ENCODE measurements around the gene WDR27.

The WDR27 gene

DNA sequence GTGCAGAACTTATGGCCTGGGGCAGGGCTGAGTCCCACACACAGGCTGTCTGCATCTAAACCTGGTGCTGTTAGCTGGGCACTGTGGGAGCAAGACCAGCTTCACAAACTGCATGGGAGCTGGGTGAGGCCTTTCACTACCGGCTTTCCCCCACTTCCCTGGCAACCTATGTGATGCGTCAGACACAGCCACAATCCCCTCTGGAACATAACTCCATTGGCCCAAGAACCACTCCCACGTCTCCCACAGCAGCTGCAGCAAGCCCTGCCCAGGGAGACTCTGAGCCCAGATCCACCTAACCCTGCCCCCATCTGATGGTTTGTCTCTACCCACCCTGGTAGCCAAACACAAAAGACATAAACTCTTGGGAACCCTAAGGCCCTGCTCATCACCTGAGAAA lies 9.3 kb downstream of the WDR27 start:
- no peak overlapping the region for H3K18ac ChIP-seq (ENCODE audit: low read depth in 1 of 2, low read length in 2 of 2)
- no peak overlapping the region for H3K9ac ChIP-seq (ENCODE audit: low read length)
- H2BK120ac ChIP-seq (ENCODE audit: low read depth, low read length), result no peak overlapping the region
- H3K4ac ChIP-seq (ENCODE audit: low read depth in 1 of 2, low read length in 2 of 2), result no peak overlapping the region
- no peak overlapping the region for H2BK12ac ChIP-seq (ENCODE audit: low read length in 2 of 2)
- H2BK15ac ChIP-seq (ENCODE audit: low read depth, poor library complexity, severe bottlenecking), result no peak overlapping the region
- H3K14ac ChIP-seq (ENCODE audit: low read length in 2 of 2), result no peak overlapping the region
- no peak overlapping the region for H2BK5ac ChIP-seq (ENCODE audit: low read depth, low read length, poor library complexity, severe bottlenecking)
- H3K79me1 ChIP-seq (replicated peaks; ENCODE audit: low read length, poor library complexity, severe bottlenecking), result peaks cover 40% of the 10 kb centered on the region
- no peaks in the 10 kb centered on the region for H3K27me3 ChIP-seq (ENCODE audit: control insufficient read depth in 1 of 2, insufficient read depth in 1 of 2, low read length in 2 of 2)
- no peak overlapping the region for H3K27ac ChIP-seq (ENCODE audit: low read length, poor library complexity, severe bottlenecking)
- H2AFZ ChIP-seq (ENCODE audit: low read depth, low read length), result no peak overlapping the region
- H4K91ac ChIP-seq (ENCODE audit: low read length), result no peak overlapping the region
- H2AK5ac ChIP-seq (ENCODE audit: low read length, severe bottlenecking), result no peak overlapping the region
- H3K23ac ChIP-seq (ENCODE audit: low read length in 2 of 2), result no peak overlapping the region
- DNase-seq, result no peak
- H3K4me1 ChIP-seq (ENCODE audit: control insufficient read depth, insufficient read depth, low read depth, low read length), result no peaks in the 10 kb centered on the region
- peak overlapping the region in 1 of 2 experiments; percentile 12 for H3K4me3 ChIP-seq (ENCODE audit: insufficient read depth in 1 of 2, low read depth in 1 of 2, low read length in 2 of 2)
- no peak overlapping the region for H4K8ac ChIP-seq (ENCODE audit: low read length)
- H3K4me2 ChIP-seq (ENCODE audit: low read length, poor library complexity, severe bottlenecking), result no peak overlapping the region
- 94% methylated on average over 3 of the region's 3 CpGs for WGBS
- H3K9me3 ChIP-seq (ENCODE audit: control insufficient read depth, low read length), result peaks cover 3% of the 10 kb centered on the region
- peaks cover 10 to 32% of the 10 kb centered on the region in 2 experiments for H3K36me3 ChIP-seq (ENCODE audit: control insufficient read depth in 1 of 2, insufficient read depth in 2 of 2, low read depth in 1 of 2, low read length in 2 of 2)

DNA sequence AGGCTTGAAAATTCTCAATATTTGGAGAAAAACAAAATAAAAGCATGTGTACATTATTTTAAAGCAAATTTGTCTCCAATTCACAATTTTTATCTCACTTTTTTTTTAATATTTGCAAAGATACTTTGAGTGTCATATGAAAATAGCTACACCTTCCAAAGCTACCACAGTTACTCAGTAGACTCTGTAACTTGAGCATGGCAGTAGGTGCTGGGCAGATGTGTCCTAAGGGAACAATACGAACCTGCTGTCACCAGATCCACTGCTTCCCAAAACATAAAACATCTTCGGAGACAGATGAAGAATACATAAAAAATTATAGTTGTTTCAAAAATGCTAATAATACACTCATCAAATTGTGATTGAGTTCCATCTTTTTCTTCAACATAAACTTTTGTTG lies 10.6 kb downstream of the WDR27 start:
- no peak overlapping the region for H2AK5ac ChIP-seq (ENCODE audit: low read length, severe bottlenecking)
- H3K79me1 ChIP-seq (replicated peaks; ENCODE audit: low read length, poor library complexity, severe bottlenecking), result peaks cover 34% of the 10 kb centered on the region
- H3K9ac ChIP-seq (ENCODE audit: low read length), result no peak overlapping the region
- WGBS, result 100% methylated on average over 1 of the region's 2 CpGs
- H3K27me3 ChIP-seq (ENCODE audit: control insufficient read depth in 1 of 2, insufficient read depth in 1 of 2, low read length in 2 of 2), result no peaks in the 10 kb centered on the region
- H3K4ac ChIP-seq (ENCODE audit: low read depth in 1 of 2, low read length in 2 of 2), result no peak overlapping the region
- H2AFZ ChIP-seq (ENCODE audit: low read depth, low read length), result no peak overlapping the region
- H2BK5ac ChIP-seq (ENCODE audit: low read depth, low read length, poor library complexity, severe bottlenecking), result no peak overlapping the region
- H2BK15ac ChIP-seq (ENCODE audit: low read depth, poor library complexity, severe bottlenecking), result no peak overlapping the region
- no peak overlapping the region for H4K91ac ChIP-seq (ENCODE audit: low read length)
- no peak overlapping the region for H4K8ac ChIP-seq (ENCODE audit: low read length)
- H3K36me3 ChIP-seq (ENCODE audit: control insufficient read depth in 1 of 2, insufficient read depth in 2 of 2, low read depth in 1 of 2, low read length in 2 of 2), result peaks cover 10 to 42% of the 10 kb centered on the region in 2 experiments
- H3K4me3 ChIP-seq (ENCODE audit: insufficient read depth in 1 of 2, low read depth in 1 of 2, low read length in 2 of 2), result no peak overlapping the region
- H3K18ac ChIP-seq (ENCODE audit: low read depth in 1 of 2, low read length in 2 of 2), result no peak overlapping the region
- no peak overlapping the region for H3K23ac ChIP-seq (ENCODE audit: low read length in 2 of 2)
- H3K14ac ChIP-seq (ENCODE audit: low read length in 2 of 2), result no peak overlapping the region
- DNase-seq, result no peak
- H3K4me1 ChIP-seq (ENCODE audit: control insufficient read depth, insufficient read depth, low read depth, low read length), result no peaks in the 10 kb centered on the region
- H2BK120ac ChIP-seq (ENCODE audit: low read depth, low read length), result no peak overlapping the region
- H3K4me2 ChIP-seq (ENCODE audit: low read length, poor library complexity, severe bottlenecking), result no peak overlapping the region
- H3K27ac ChIP-seq (ENCODE audit: low read length, poor library complexity, severe bottlenecking), result no peak overlapping the region
- H3K9me3 ChIP-seq (ENCODE audit: control insufficient read depth, low read length), result peaks cover 14% of the 10 kb centered on the region
- no peak overlapping the region for H2BK12ac ChIP-seq (ENCODE audit: low read length in 2 of 2)

DNA sequence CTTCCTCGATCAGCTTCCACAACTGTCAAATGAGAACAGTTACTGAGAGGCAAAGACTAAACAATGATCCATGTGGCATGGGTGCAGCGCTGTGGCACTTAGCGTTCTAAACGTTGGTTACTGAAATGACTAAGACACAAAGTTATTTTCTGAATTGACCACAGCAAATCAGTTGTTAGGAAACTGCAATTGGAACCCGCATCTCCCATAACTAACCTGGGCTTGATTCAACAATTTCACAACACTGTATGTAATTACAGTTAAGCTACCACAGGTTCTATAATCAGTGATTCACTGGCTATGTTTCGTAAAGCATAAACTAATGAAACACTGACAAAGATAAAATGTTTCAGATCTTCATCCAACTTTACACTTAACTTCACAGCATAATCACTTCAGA lies 12.5 kb downstream of the WDR27 start:
- Histone ChIP-seq H3K23ac (ENCODE audit: low read length in 2 of 2) (no peak overlapping the region), H3K9ac (ENCODE audit: low read length) (no peak overlapping the region), H2AFZ (ENCODE audit: low read depth, low read length) (no peak overlapping the region), H2BK15ac (ENCODE audit: low read depth, poor library complexity, severe bottlenecking) (no peak overlapping the region), H3K14ac (ENCODE audit: low read length in 2 of 2) (no peak overlapping the region), H2BK5ac (ENCODE audit: low read depth, low read length, poor library complexity, severe bottlenecking) (no peak overlapping the region), H4K8ac (ENCODE audit: low read length) (no peak overlapping the region), H4K91ac (ENCODE audit: low read length) (no peak overlapping the region), H2BK120ac (ENCODE audit: low read depth, low read length) (no peak overlapping the region), H2AK5ac (ENCODE audit: low read length, severe bottlenecking) (no peak overlapping the region), H3K27ac (ENCODE audit: low read length, poor library complexity, severe bottlenecking) (no peak overlapping the region), H3K18ac (ENCODE audit: low read depth in 1 of 2, low read length in 2 of 2) (no peak overlapping the region), H3K79me1 (replicated peaks; ENCODE audit: low read length, poor library complexity, severe bottlenecking) (peaks cover 26% of the 10 kb centered on the region), H3K36me3 (ENCODE audit: control insufficient read depth in 1 of 2, insufficient read depth in 2 of 2, low read depth in 1 of 2, low read length in 2 of 2) (peaks cover 12 to 53% of the 10 kb centered on the region in 2 experiments), H2BK12ac (ENCODE audit: low read length in 2 of 2) (no peak overlapping the region), H3K4me2 (ENCODE audit: low read length, poor library complexity, severe bottlenecking) (no peak overlapping the region), H3K9me3 (ENCODE audit: control insufficient read depth, low read length) (peaks cover 31% of the 10 kb centered on the region), H3K4me3 (ENCODE audit: insufficient read depth in 1 of 2, low read depth in 1 of 2, low read length in 2 of 2) (no peak overlapping the region), H3K27me3 (ENCODE audit: control insufficient read depth in 1 of 2, insufficient read depth in 1 of 2, low read length in 2 of 2) (no peaks in the 10 kb centered on the region), H3K4ac (ENCODE audit: low read depth in 1 of 2, low read length in 2 of 2) (no peak overlapping the region), H3K4me1 (ENCODE audit: control insufficient read depth, insufficient read depth, low read depth, low read length) (no peaks in the 10 kb centered on the region)
- WGBS, result 81% methylated on average over 6 of the region's 6 CpGs
- peak; percentile 68 for DNase-seq

DNA sequence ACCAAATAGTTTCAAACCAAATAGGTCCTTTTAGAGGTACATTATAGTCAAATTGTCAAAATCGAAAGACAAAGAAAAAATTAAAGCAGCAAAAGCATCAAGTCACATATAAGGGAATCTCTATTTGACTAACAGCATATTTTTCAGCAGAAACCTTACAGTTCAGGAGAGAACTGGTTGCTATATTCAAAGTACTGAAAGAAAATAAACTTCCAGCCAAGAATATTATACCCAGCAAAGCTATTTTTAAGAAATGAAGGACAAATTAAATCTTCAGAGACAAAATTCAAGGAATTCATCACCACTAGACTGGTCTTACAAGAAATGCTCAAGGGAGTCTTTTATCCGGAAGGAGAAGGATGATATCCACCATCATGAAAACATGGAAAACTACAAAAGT lies 16.0 kb downstream of the WDR27 start:
- peaks cover 25 to 70% of the 10 kb centered on the region in 2 experiments for H3K36me3 ChIP-seq (ENCODE audit: control insufficient read depth in 1 of 2, insufficient read depth in 2 of 2, low read depth in 1 of 2, low read length in 2 of 2)
- 86% methylated on average over 1 of the region's 2 CpGs for WGBS
- no peaks in the 10 kb centered on the region for H3K4me1 ChIP-seq (ENCODE audit: control insufficient read depth, insufficient read depth, low read depth, low read length)

More for the DNA sequence above, 16.0 kb downstream of the WDR27 start:
- DNase-seq, result no peak
- peaks cover 41% of the 10 kb centered on the region for H3K79me1 ChIP-seq (replicated peaks; ENCODE audit: low read length, poor library complexity, severe bottlenecking)
- H3K14ac ChIP-seq (ENCODE audit: low read length in 2 of 2), result no peak overlapping the region
- H2BK12ac ChIP-seq (ENCODE audit: low read length in 2 of 2), result no peak overlapping the region
- no peak overlapping the region for H2BK5ac ChIP-seq (ENCODE audit: low read depth, low read length, poor library complexity, severe bottlenecking)
- no peak overlapping the region for H2BK15ac ChIP-seq (ENCODE audit: low read depth, poor library complexity, severe bottlenecking)
- no peak overlapping the region for H3K9ac ChIP-seq (ENCODE audit: low read length)
- H3K9me3 ChIP-seq (ENCODE audit: control insufficient read depth, low read length), result peaks cover 34% of the 10 kb centered on the region
- no peak overlapping the region for H3K18ac ChIP-seq (ENCODE audit: low read depth in 1 of 2, low read length in 2 of 2)
- H3K4me2 ChIP-seq (ENCODE audit: low read length, poor library complexity, severe bottlenecking), result no peak overlapping the region
- no peak overlapping the region for H2AFZ ChIP-seq (ENCODE audit: low read depth, low read length)
- H3K4ac ChIP-seq (ENCODE audit: low read depth in 1 of 2, low read length in 2 of 2), result no peak overlapping the region
- H3K27ac ChIP-seq (ENCODE audit: low read length, poor library complexity, severe bottlenecking), result no peak overlapping the region
- H2BK120ac ChIP-seq (ENCODE audit: low read depth, low read length), result no peak overlapping the region
- H3K27me3 ChIP-seq (ENCODE audit: control insufficient read depth in 1 of 2, insufficient read depth in 1 of 2, low read length in 2 of 2), result no peaks in the 10 kb centered on the region
- no peak overlapping the region for H2AK5ac ChIP-seq (ENCODE audit: low read length, severe bottlenecking)
- H4K91ac ChIP-seq (ENCODE audit: low read length), result no peak overlapping the region
- H3K4me3 ChIP-seq (ENCODE audit: insufficient read depth in 1 of 2, low read depth in 1 of 2, low read length in 2 of 2), result peak overlapping the region in 1 of 2 experiments; percentile 10
- H4K8ac ChIP-seq (ENCODE audit: low read length), result no peak overlapping the region
- H3K23ac ChIP-seq (ENCODE audit: low read length in 2 of 2), result no peak overlapping the region
